HEK293 (cell line): ENCODE data around the gene PRKG1.

Source experiments
- CTCF ChIA-PET: fragments of 350-600 bp; formaldehyde crosslinking; extraction: SDS; loops from one replicate; lab custom pipeline; 2021; ENCODE audit warnings: antibody characterized with exemption; lab: Yijun Ruan, JAX
- POLR2A ChIA-PET: fragments of 300-600 bp; formaldehyde crosslinking; extraction: SDS; loops from one replicate; lab custom pipeline; 2020; ENCODE audit warnings: antibody characterized with exemption, inconsistent platforms; lab: Yijun Ruan, JAX
- H3K27ac ChIP-seq: fragments of 200-500 bp; sonication (Bioruptor generic); 2 replicates; pipeline ENCODE4 v1.5.1; 2014; ENCODE audit warnings: low read depth, low read length, control low read depth, inconsistent platforms; ENCODE audit errors: extremely low read depth
- H3K36me3 ChIP-seq, 2 experiments: fragments of 200-500 bp in 1 of 2; sonication (Bioruptor generic) in 1 of 2; 1 replicate in 1 of 2; 2 replicates in 1 of 2; pipeline ENCODE4 v1.5.1; 2014 to 2017; ENCODE audit warnings: inconsistent platforms in 2 of 2, low read length in 2 of 2; ENCODE audit not compliant: control insufficient read depth in 2 of 2, insufficient read depth in 1 of 2
- H3K4me1 ChIP-seq: fragments of 200-500 bp; sonication (Bioruptor generic); 2 replicates; pipeline ENCODE4 v1.5.1; 2014; ENCODE audit warnings: mild to moderate bottlenecking, low read length, inconsistent platforms; ENCODE audit not compliant: control insufficient read depth, insufficient read depth
- H3K4me3 ChIP-seq: 2 replicates; pipeline ENCODE4 v1.5.1; 2011; ENCODE audit warnings: low read depth, mild to moderate bottlenecking, control low read depth, low read length, moderate library complexity
- H3K9me3 ChIP-seq: fragments of 200-500 bp; sonication (Bioruptor generic); 2 replicates; pipeline ENCODE4 v1.5.1; 2014; ENCODE audit warnings: low read depth, low read length, inconsistent platforms; ENCODE audit not compliant: control insufficient read depth, insufficient read depth
- BCL11B ChIP-seq: fragments of 450-650 bp; formaldehyde crosslinking; IDR thresholded peaks from 2 replicates; pipeline ENCODE4 v1.5.1; 2016; ENCODE audit warnings: low read depth, missing biosample characterization, missing genetic modification characterization
- HOXD13 ChIP-seq: sonication (generic); formaldehyde crosslinking; IDR thresholded peaks from 2 replicates; pipeline ENCODE4 v1.8.0; 2022; ENCODE audit warnings: missing genetic modification reagents, borderline replicate concordance
- KLF1 ChIP-seq: fragments of 450-650 bp; formaldehyde crosslinking; IDR thresholded peaks from 2 replicates; pipeline ENCODE4 v1.5.1; 2016; ENCODE audit warnings: missing biosample characterization, missing genetic modification characterization
- KLF8 ChIP-seq: fragments of 450-650 bp; formaldehyde crosslinking; IDR thresholded peaks from 2 replicates; pipeline ENCODE4 v1.5.1; 2016; ENCODE audit warnings: missing biosample characterization, missing genetic modification characterization
- PRDM10 ChIP-seq: fragments of 450-650 bp; formaldehyde crosslinking; IDR thresholded peaks from 2 replicates; pipeline ENCODE4 v1.5.1; 2016; ENCODE audit warnings: missing biosample characterization, missing genetic modification characterization
- SETDB1 ChIP-seq: IDR thresholded peaks from one replicate; pipeline ENCODE4 v1.6.1; 2017; ENCODE audit warnings: mild to moderate bottlenecking, low read length, moderate library complexity, mixed read lengths; ENCODE audit not compliant: insufficient read length
- ZEB2 ChIP-seq: fragments of 450-650 bp; formaldehyde crosslinking; IDR thresholded peaks from 2 replicates; pipeline ENCODE4 v1.5.1; 2016; ENCODE audit warnings: missing biosample characterization, missing genetic modification characterization
- ZFHX2 ChIP-seq: fragments of 450-650 bp; formaldehyde crosslinking; conservative IDR thresholded peaks from 2 replicates; pipeline ENCODE4 v1.5.1; 2016; ENCODE audit warnings: missing biosample characterization, missing genetic modification characterization
- ZNF16 ChIP-seq: fragments of 450-650 bp; formaldehyde crosslinking; IDR thresholded peaks from 2 replicates; pipeline ENCODE4 v1.5.1; 2016; ENCODE audit warnings: low read depth, missing biosample characterization, missing genetic modification characterization
- ZNF248 ChIP-seq: fragments of 450-650 bp; formaldehyde crosslinking; IDR thresholded peaks from 2 replicates; pipeline ENCODE4 v1.5.1; 2017; ENCODE audit warnings: missing biosample characterization, missing genetic modification characterization
- ZNF274 ChIP-seq, 2 experiments: fragments of 200-500 bp in 1 of 2; fragments of 450-650 bp in 1 of 2; sonication (Bioruptor generic) in 1 of 2; formaldehyde crosslinking in 1 of 2; IDR thresholded peaks; 2 replicates each; pipeline versions ENCODE4 v1.5.1 to v1.6.1; 2014 to 2016; ENCODE audit warnings: borderline replicate concordance in 1 of 2, inconsistent platforms in 1 of 2, low read length in 1 of 2, missing biosample characterization in 1 of 2, missing genetic modification characterization in 1 of 2
- ZNF311 ChIP-seq: fragments of 450-650 bp; formaldehyde crosslinking; IDR thresholded peaks from 2 replicates; pipeline ENCODE4 v1.5.1; 2017; ENCODE audit warnings: missing biosample characterization, missing genetic modification characterization, borderline replicate concordance
- ZNF335 ChIP-seq: fragments of 450-650 bp; formaldehyde crosslinking; conservative IDR thresholded peaks from 2 replicates; pipeline ENCODE4 v1.5.1; 2016; ENCODE audit warnings: missing biosample characterization, missing genetic modification characterization
- ZNF350 ChIP-seq: fragments of 450-650 bp; formaldehyde crosslinking; IDR thresholded peaks from 2 replicates; pipeline ENCODE4 v1.5.0; 2017; ENCODE audit warnings: missing biosample characterization, mild to moderate bottlenecking, missing genetic modification characterization
- ZNF48 ChIP-seq: fragments of 450-650 bp; formaldehyde crosslinking; IDR thresholded peaks from 2 replicates; pipeline ENCODE4 v1.5.1; 2016; ENCODE audit warnings: missing biosample characterization, missing genetic modification characterization
- ZNF501 ChIP-seq: fragments of 450-650 bp; formaldehyde crosslinking; IDR thresholded peaks from 2 replicates; pipeline ENCODE4 v1.5.1; 2016; ENCODE audit warnings: missing biosample characterization, missing genetic modification characterization
- ZNF514 ChIP-seq: fragments of 450-650 bp; formaldehyde crosslinking; IDR thresholded peaks from 2 replicates; pipeline ENCODE4 v1.5.1; 2016; ENCODE audit warnings: missing biosample characterization, missing genetic modification characterization
- ZNF580 ChIP-seq: fragments of 450-650 bp; formaldehyde crosslinking; IDR thresholded peaks from 2 replicates; pipeline ENCODE4 v1.5.1; 2016; ENCODE audit warnings: missing biosample characterization, missing genetic modification characterization
- ZNF677 ChIP-seq: fragments of 450-650 bp; IDR thresholded peaks from 2 replicates; pipeline ENCODE4 v1.5.0; 2018; ENCODE audit warnings: missing biosample characterization, mild to moderate bottlenecking, missing genetic modification characterization, moderate library complexity
- ZSCAN4 ChIP-seq: fragments of 450-650 bp; formaldehyde crosslinking; IDR thresholded peaks from 2 replicates; pipeline ENCODE4 v1.5.1; 2017; ENCODE audit warnings: missing biosample characterization, missing genetic modification characterization

The PRKG1 gene

GRCh38 chr10:52019077-52019555, 944.8 kb downstream of the PRKG1 start (continued):
- TF ChIP-seq ZNF677 (no peak), ZNF501 (tag by site-specific recombination) (no peak), ZNF48 (tag by site-specific recombination) (no peak), ZNF274 (IDR thresholded peaks at IDR 0.05; ENCODE audit: low read length) (no peak), ZNF274 (tag by site-specific recombination; IDR thresholded peaks at IDR 0.05; ENCODE audit: borderline replicate concordance) (no peak), ZNF16 (no peak), BCL11B (tag by site-specific recombination) (no peak), ZNF580 (tag by site-specific recombination) (no peak), ZNF514 (no peak), KLF8 (no peak), ZFHX2 (tag by site-specific recombination) (no peak)

GRCh38 chr10:52019656-52020055, 945.4 kb downstream of the PRKG1 start:
- Histone ChIP-seq H3K9me3 (no peaks in the 10 kb centered on the region), H3K27ac (no peak overlapping the region), H3K4me3 (no peak overlapping the region), H3K4me1 (no peaks in the 10 kb centered on the region), H3K36me3 (no peaks in the 10 kb centered on the region)
- CTCF ChIA-PET: interaction anchor here (0.6 kb wide), 1 partner anchor 25 kb away, joined by 3 read pairs; no protein-coding TSS in a partner anchor
- no peak for TF ChIP-seq ZNF311 (tag by site-specific recombination)
- POLR2A ChIA-PET: no interaction called here

GRCh38 chr10:52020173-52020572, 945.9 kb downstream of the PRKG1 start:
- CTCF ChIA-PET: interaction anchor here (0.6 kb wide), 1 partner anchor 24 kb away, joined by 3 read pairs; no protein-coding TSS in a partner anchor
- Histone ChIP-seq H3K27ac (no peak overlapping the region), H3K9me3 (no peaks in the 10 kb centered on the region), H3K4me1 (no peaks in the 10 kb centered on the region), H3K36me3 (no peaks in the 10 kb centered on the region), H3K4me3 (no peak overlapping the region)
- POLR2A ChIA-PET: no interaction called here
- TF ChIP-seq ZSCAN4 (tag by site-specific recombination) (no peak), BCL11B (tag by site-specific recombination) (no peak), ZNF335 (tag by site-specific recombination) (no peak), ZNF248 (tag by site-specific recombination) (no peak), KLF1 (tag by site-specific recombination) (no peak), SETDB1 (no peak), HOXD13 (CRISPR knock-in tag) (no peak), ZEB2 (tag by site-specific recombination) (no peak), ZNF501 (tag by site-specific recombination) (no peak), PRDM10 (tag by site-specific recombination) (no peak), ZNF350 (no peak)
